ENCODE data around the gene ZNF609. TPM values are rescaled to one million over a fixed set of nuclear protein-coding genes. Genes with fewer than 3 reads are reported as not detected.

Gene ZNF609, protein sequence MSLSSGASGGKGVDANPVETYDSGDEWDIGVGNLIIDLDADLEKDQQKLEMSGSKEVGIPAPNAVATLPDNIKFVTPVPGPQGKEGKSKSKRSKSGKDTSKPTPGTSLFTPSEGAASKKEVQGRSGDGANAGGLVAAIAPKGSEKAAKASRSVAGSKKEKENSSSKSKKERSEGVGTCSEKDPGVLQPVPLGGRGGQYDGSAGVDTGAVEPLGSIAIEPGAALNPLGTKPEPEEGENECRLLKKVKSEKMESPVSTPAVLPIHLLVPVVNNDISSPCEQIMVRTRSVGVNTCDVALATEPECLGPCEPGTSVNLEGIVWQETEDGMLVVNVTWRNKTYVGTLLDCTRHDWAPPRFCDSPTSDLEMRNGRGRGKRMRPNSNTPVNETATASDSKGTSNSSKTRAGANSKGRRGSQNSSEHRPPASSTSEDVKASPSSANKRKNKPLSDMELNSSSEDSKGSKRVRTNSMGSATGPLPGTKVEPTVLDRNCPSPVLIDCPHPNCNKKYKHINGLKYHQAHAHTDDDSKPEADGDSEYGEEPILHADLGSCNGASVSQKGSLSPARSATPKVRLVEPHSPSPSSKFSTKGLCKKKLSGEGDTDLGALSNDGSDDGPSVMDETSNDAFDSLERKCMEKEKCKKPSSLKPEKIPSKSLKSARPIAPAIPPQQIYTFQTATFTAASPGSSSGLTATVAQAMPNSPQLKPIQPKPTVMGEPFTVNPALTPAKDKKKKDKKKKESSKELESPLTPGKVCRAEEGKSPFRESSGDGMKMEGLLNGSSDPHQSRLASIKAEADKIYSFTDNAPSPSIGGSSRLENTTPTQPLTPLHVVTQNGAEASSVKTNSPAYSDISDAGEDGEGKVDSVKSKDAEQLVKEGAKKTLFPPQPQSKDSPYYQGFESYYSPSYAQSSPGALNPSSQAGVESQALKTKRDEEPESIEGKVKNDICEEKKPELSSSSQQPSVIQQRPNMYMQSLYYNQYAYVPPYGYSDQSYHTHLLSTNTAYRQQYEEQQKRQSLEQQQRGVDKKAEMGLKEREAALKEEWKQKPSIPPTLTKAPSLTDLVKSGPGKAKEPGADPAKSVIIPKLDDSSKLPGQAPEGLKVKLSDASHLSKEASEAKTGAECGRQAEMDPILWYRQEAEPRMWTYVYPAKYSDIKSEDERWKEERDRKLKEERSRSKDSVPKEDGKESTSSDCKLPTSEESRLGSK (N-terminal part only)
- 31.5 TPM for total RNA-seq (2013)
- 10 to 100 TPM in 1 of 3 donors, 1 to 10 TPM in 2; 1.3 to 13.2 (median 1.7) TPM for polyA plus RNA-seq
- polyA minus RNA-seq: 19.5 and 32.9 TPM in 2 replicates
- total RNA-seq: 41.3 to 103 (median 87.7) reads per million in 11 experiments

DNA sequence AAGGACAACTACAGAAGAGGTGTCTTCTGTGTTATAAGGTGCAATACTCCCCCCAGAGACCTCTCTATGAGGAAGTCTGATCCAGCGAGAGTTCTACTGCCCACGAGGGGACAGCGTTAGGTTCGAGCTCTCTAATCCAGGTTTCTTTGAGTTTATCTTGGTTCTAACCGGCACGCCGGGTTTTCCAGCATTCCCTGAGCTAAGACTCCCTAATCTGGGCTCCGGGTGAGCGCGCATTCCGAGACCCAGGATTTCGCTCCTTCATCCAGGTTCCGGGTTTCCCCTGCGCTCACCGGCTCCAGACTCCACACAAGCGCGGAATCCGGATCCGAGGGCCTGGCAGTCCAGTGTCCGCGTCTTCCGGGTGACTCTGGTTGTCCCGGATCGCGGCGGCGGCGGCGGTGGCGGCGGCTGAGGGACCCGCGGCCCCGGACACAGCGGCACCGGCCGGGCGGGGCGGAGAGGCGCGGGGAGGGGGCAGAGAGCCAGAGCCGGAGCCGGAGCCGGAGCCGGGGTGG lies at the start of gene ZNF609:
TSS of gene ZNF609 (plus strand) at position 373 of the 518 bp plus-strand sequence. CDS start 38,842 bp downstream, outside the sequence.
- H3K27ac ChIP-seq (ENCODE audit: low read depth in 1 of 2, low read length in 2 of 2): peak within 1 kb of the TSS; percentile 12 to 72
- Mint-ChIP-seq H3K27ac (peak within 1 kb of the TSS; percentile 78 to 93 (median 87)), H3K27me3 (ENCODE audit: low read depth in 3 of 3) (no peaks in the 10 kb centered on the region), H3K9me3 (no peaks in the 10 kb centered on the region), H3K4me1 (peaks cover 79% of the 10 kb centered on the region), H3K36me3 (peaks cover 0 to 4% of the 10 kb centered on the region in 2 donors), H3K4me3 (peak within 1 kb of the TSS; percentile 90 to 97)
- H3K4me1 ChIP-seq (ENCODE audit: control insufficient read depth in 1 of 2, insufficient read depth in 2 of 2, low read length in 2 of 2): peaks cover 50 to 73% of the 10 kb centered on the region in 2 donors
- H3K9me3 ChIP-seq (replicated peaks in 1 of 2; ENCODE audit: control insufficient read depth in 1 of 2, insufficient read depth in 1 of 2, low read length in 2 of 2): no peaks in the 10 kb centered on the region
- H3K36me3 ChIP-seq (replicated peaks in 1 of 2; ENCODE audit: control insufficient read depth in 1 of 2, insufficient read depth in 2 of 2, low read length in 2 of 2): no peaks in the 10 kb centered on the region
- peak within 1 kb of the TSS; percentile 81 for H2AFZ ChIP-seq (ENCODE audit: insufficient read depth, low read depth, low read length, poor library complexity, severe bottlenecking)
- intact Hi-C loops (cut with micrococcal nuclease): loop anchor here in 1 of 2 donors (5.0 kb wide), 1 partner anchor 298 kb away; the partner anchor contains the start of gene PPIB
- DNase-seq: peak; percentile 74 to 80 (median 79)
- peak within 1 kb of the TSS; percentile 54 for H3K9ac ChIP-seq (ENCODE audit: insufficient read depth, low read length, poor library complexity, severe bottlenecking)
- peak within 1 kb of the TSS; percentile 80 for H3K4me2 ChIP-seq (replicated peaks; ENCODE audit: extremely low read depth, low read length, poor library complexity, severe bottlenecking)
- peaks cover 42% of the 10 kb centered on the region for H3K79me2 ChIP-seq (ENCODE audit: insufficient read depth, low read length)
- peak within 1 kb of the TSS; percentile 61 to 98 (median 83) for H3K4me3 ChIP-seq (replicated peaks in 1 of 3; ENCODE audit: low read depth in 2 of 3, low read length in 3 of 3)
- TF ChIP-seq CTCF (IDR thresholded peaks at IDR 0.05): no peak
- no peaks in the 10 kb centered on the region for H3K27me3 ChIP-seq (ENCODE audit: control insufficient read depth in 2 of 2, insufficient read depth in 2 of 2, low read length in 2 of 2)
- peaks cover 41% of the 10 kb centered on the region for H4K20me1 ChIP-seq (ENCODE audit: insufficient read depth, low read length)
- under 1% methylated on average over 42 of the region's 45 CpGs for WGBS (ENCODE audit: insufficient coverage)

Data from CD14-positive monocyte (primary cell).